ENCODE data around the gene PSIP1.

- TF ChIP-seq POLR2A (IDR thresholded peaks at IDR 0.05) (no peak), POLR2AphosphoS5 (IDR thresholded peaks at IDR 0.05) (no peak), EP300 (IDR thresholded peaks at IDR 0.05) (no peak)
- TF ChIP-seq, protein P1, sequence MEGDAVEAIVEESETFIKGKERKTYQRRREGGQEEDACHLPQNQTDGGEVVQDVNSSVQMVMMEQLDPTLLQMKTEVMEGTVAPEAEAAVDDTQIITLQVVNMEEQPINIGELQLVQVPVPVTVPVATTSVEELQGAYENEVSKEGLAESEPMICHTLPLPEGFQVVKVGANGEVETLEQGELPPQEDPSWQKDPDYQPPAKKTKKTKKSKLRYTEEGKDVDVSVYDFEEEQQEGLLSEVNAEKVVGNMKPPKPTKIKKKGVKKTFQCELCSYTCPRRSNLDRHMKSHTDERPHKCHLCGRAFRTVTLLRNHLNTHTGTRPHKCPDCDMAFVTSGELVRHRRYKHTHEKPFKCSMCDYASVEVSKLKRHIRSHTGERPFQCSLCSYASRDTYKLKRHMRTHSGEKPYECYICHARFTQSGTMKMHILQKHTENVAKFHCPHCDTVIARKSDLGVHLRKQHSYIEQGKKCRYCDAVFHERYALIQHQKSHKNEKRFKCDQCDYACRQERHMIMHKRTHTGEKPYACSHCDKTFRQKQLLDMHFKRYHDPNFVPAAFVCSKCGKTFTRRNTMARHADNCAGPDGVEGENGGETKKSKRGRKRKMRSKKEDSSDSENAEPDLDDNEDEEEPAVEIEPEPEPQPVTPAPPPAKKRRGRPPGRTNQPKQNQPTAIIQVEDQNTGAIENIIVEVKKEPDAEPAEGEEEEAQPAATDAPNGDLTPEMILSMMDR (IDR thresholded peaks at IDR 0.05) = no peak
Observed at GRCh38 chr9:15430920-15431844, 79.6 kb downstream of the PSIP1 start.
